Measurements from ENCODE around the gene DPYD. TPM values are rescaled to one million over a fixed set of nuclear protein-coding genes. Genes with fewer than 3 reads are reported as not detected.

DPYD gene
- total RNA-seq, 1 experiment from 2014 or later, result 7.0 TPM

- POLR2A ChIA-PET, result no interaction called here
- intact Hi-C loops (cut with micrococcal nuclease; ENCODE audit: unreplicated experiment), result no loop called here
These were observed 753.6 kb downstream of the DPYD start for GRCh38 chr1:97167246-97167645.

GRCh38 chr1:97166626-97167025, 754.2 kb downstream of the DPYD start:
- POLR2A ChIA-PET, result no interaction called here
- H3K27ac Mint-ChIP-seq (ENCODE audit: unreplicated experiment), result no peak overlapping the region
- Histone ChIP-seq H3K4me3 (ENCODE audit: low read depth, low read length) (no peak overlapping the region), H3K9me3 (no peaks in the 10 kb centered on the region), H3K4me1 (no peaks in the 10 kb centered on the region), H3K27me3 (replicated peaks; ENCODE audit: control insufficient read depth, insufficient read depth, low read length) (no peaks in the 10 kb centered on the region), H3K36me3 (ENCODE audit: control insufficient read depth, insufficient read depth, low read length) (no peaks in the 10 kb centered on the region)
- H3K4me3 Mint-ChIP-seq (ENCODE audit: unreplicated experiment), result no peak overlapping the region
- H3K36me3 Mint-ChIP-seq (ENCODE audit: insufficient read depth, unreplicated experiment), result no peaks in the 10 kb centered on the region
- no peaks in the 10 kb centered on the region for H3K9me3 Mint-ChIP-seq (ENCODE audit: unreplicated experiment)
- H3K4me1 Mint-ChIP-seq (ENCODE audit: low read depth, unreplicated experiment), result no peaks in the 10 kb centered on the region
- BruUV-seq (replicated peaks), result no TSS peak
- no peak for TF ChIP-seq CTCF (IDR thresholded peaks at IDR 0.05; ENCODE audit: insufficient read depth in 1 of 2, low read depth in 1 of 2, low read length in 1 of 2, severe bottlenecking in 1 of 2, unreplicated experiment in 1 of 2)
- DNase-seq, result no peak
- no peaks in the 10 kb centered on the region for H3K27me3 Mint-ChIP-seq (ENCODE audit: insufficient read depth, unreplicated experiment)
- intact Hi-C loops (cut with micrococcal nuclease; ENCODE audit: unreplicated experiment), result no loop called here
- CTCF ChIA-PET, result no interaction called here

More at GRCh38 chr1:97167246-97167645, 753.6 kb downstream of the DPYD start:
- no peaks in the 10 kb centered on the region for H3K4me1 Mint-ChIP-seq (ENCODE audit: low read depth, unreplicated experiment)
- no peaks in the 10 kb centered on the region for H3K36me3 Mint-ChIP-seq (ENCODE audit: insufficient read depth, unreplicated experiment)
- no peak overlapping the region for H3K4me3 Mint-ChIP-seq (ENCODE audit: unreplicated experiment)
- Histone ChIP-seq H3K27me3 (replicated peaks; ENCODE audit: control insufficient read depth, insufficient read depth, low read length) (no peaks in the 10 kb centered on the region), H3K4me3 (ENCODE audit: low read depth, low read length) (no peak overlapping the region), H3K9me3 (no peaks in the 10 kb centered on the region), H3K4me1 (no peaks in the 10 kb centered on the region), H3K36me3 (ENCODE audit: control insufficient read depth, insufficient read depth, low read length) (no peaks in the 10 kb centered on the region)
- no peak for TF ChIP-seq CTCF (IDR thresholded peaks at IDR 0.05; ENCODE audit: insufficient read depth in 1 of 2, low read depth in 1 of 2, low read length in 1 of 2, severe bottlenecking in 1 of 2, unreplicated experiment in 1 of 2)
- H3K9me3 Mint-ChIP-seq (ENCODE audit: unreplicated experiment), result no peaks in the 10 kb centered on the region
- H3K27ac Mint-ChIP-seq (ENCODE audit: unreplicated experiment), result no peak overlapping the region
- CTCF ChIA-PET, result no interaction called here
- DNase-seq, result no peak
- BruUV-seq (replicated peaks), result no TSS peak
- no peaks in the 10 kb centered on the region for H3K27me3 Mint-ChIP-seq (ENCODE audit: insufficient read depth, unreplicated experiment)

GRCh38 chr1:97164276-97164639, 756.6 kb downstream of the DPYD start:
- CTCF ChIA-PET, result no interaction called here
- Mint-ChIP-seq H3K27me3 (ENCODE audit: insufficient read depth, unreplicated experiment) (no peaks in the 10 kb centered on the region), H3K36me3 (ENCODE audit: insufficient read depth, unreplicated experiment) (no peaks in the 10 kb centered on the region), H3K27ac (ENCODE audit: unreplicated experiment) (no peak overlapping the region), H3K4me3 (ENCODE audit: unreplicated experiment) (no peak overlapping the region), H3K9me3 (ENCODE audit: unreplicated experiment) (no peaks in the 10 kb centered on the region), H3K4me1 (ENCODE audit: low read depth, unreplicated experiment) (no peaks in the 10 kb centered on the region)
- DNase-seq, result no peak
- Histone ChIP-seq H3K4me1 (no peaks in the 10 kb centered on the region), H3K4me3 (ENCODE audit: low read depth, low read length) (no peak overlapping the region), H3K9me3 (no peaks in the 10 kb centered on the region), H3K27me3 (replicated peaks; ENCODE audit: control insufficient read depth, insufficient read depth, low read length) (no peaks in the 10 kb centered on the region), H3K36me3 (ENCODE audit: control insufficient read depth, insufficient read depth, low read length) (no peaks in the 10 kb centered on the region)
- no peak for TF ChIP-seq CTCF (IDR thresholded peaks at IDR 0.05; ENCODE audit: insufficient read depth in 1 of 2, low read depth in 1 of 2, low read length in 1 of 2, severe bottlenecking in 1 of 2, unreplicated experiment in 1 of 2)
- POLR2A ChIA-PET, result no interaction called here
- intact Hi-C loops (cut with micrococcal nuclease; ENCODE audit: unreplicated experiment), result no loop called here
- BruUV-seq (replicated peaks), result no TSS peak
